Subcutaneous abdominal adipose tissue (tissue), 5 donors: Measurements from ENCODE around the gene COMMD2.

Experiments used
- H3K27ac ChIP-seq: one replicate; pipeline ENCODE4 v1.7.0; 2013; ENCODE audit warnings: low read depth, mild to moderate bottlenecking, inconsistent platforms, low read length, moderate library complexity
- H3K27me3 ChIP-seq, 5 donors: one replicate each; pipeline ENCODE4 v1.7.0; 2013; ENCODE audit warnings: low read length in 5 of 5, inconsistent platforms in 1 of 5; ENCODE audit not compliant: control insufficient read depth in 5 of 5, insufficient read depth in 4 of 5
- H3K36me3 ChIP-seq, 5 donors: one replicate each; pipeline ENCODE4 v1.7.0; 2013; ENCODE audit warnings: low read length in 5 of 5; ENCODE audit not compliant: control insufficient read depth in 5 of 5, insufficient read depth in 5 of 5
- H3K4me1 ChIP-seq, 5 donors: one replicate each; pipeline ENCODE4 v1.7.0; 2013; ENCODE audit warnings: low read length in 5 of 5, mild to moderate bottlenecking in 3 of 5, moderate library complexity in 1 of 5; ENCODE audit not compliant: control insufficient read depth in 5 of 5, insufficient read depth in 5 of 5
- H3K4me3 ChIP-seq, 5 donors: one replicate each; pipeline ENCODE4 v1.7.0; 2013; ENCODE audit warnings: low read length in 5 of 5, low read depth in 1 of 5
- H3K9ac ChIP-seq, 5 donors: one replicate each; pipeline ENCODE4 v1.7.0; 2013; ENCODE audit warnings: low read length in 5 of 5, mild to moderate bottlenecking in 4 of 5, moderate library complexity in 3 of 5
- H3K9me3 ChIP-seq, 5 donors: one replicate each; pipeline ENCODE4 v1.7.0; 2013; ENCODE audit warnings: low read length in 5 of 5; ENCODE audit not compliant: control insufficient read depth in 5 of 5
- donor health status: healthy.
- donor health status: healthy.
- donor health status: healthy.
- donor health status: healthy.
- donor health status: healthy.

Gene COMMD2

DNA sequence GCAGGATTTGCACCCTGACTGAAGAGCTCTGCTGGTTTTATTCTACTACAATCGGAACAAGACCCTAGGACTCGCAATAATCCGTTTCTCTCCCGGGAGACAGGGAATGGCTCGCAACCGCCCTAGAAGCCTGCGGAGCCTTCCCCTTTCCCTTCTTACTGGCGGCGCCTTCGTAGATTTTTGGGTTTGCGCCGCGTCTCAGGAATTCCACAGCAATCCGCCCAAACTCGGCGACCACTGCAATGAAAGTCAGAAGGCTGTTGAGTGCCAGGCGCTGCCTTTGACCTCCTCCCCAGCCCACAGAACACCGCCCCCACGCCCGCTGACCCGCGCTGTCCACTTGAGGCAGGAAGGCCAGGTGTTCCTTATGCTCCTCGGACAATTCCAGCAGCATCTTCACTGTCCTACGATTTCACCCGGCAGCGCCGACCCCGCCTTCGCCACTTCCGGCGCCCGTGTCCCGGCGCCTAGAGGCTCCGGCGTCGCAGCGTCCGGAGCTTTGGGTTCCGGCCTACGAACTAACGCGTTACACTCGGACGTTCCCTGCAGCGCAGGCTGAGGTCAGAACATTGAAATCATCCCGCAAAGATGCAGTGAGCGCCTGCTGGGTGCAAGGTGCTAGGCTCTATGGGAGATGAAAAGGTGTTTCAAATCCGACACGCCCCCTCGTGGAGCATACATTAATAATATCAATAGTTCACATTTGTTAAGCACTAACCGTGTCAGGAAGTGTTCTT is at the start of gene COMMD2:
Gene COMMD2 (minus strand): TSS at position 439 of the 737 bp plus-strand sequence. CDS start 45 bp downstream, at position 394.
- peaks cover 19 to 27% (median 24%) of the 10 kb centered on the region in 5 donors for H3K36me3 ChIP-seq
- H3K9me3 ChIP-seq: no peaks in the 10 kb centered on the region
- H3K27ac ChIP-seq: peak within 1 kb of the TSS; percentile 63
- peak within 1 kb of the TSS; percentile 74 to 99 (median 92) for H3K9ac ChIP-seq
- H3K27me3 ChIP-seq: no peaks in the 10 kb centered on the region
- H3K4me1 ChIP-seq: peaks cover 0 to 17% (median 17%) of the 10 kb centered on the region in 5 donors
- peak within 1 kb of the TSS; percentile 94 to 98 (median 96) for H3K4me3 ChIP-seq

- no peaks in the 10 kb centered on the region for H3K4me1 ChIP-seq
- H3K9ac ChIP-seq: no peak overlapping the region
- no peaks in the 10 kb centered on the region for H3K9me3 ChIP-seq
- no peaks in the 10 kb centered on the region for H3K27me3 ChIP-seq
- no peaks in the 10 kb centered on the region for H3K36me3 ChIP-seq
- no peak overlapping the region for H3K27ac ChIP-seq
- H3K4me3 ChIP-seq: no peak overlapping the region
Measured at GRCh38 chr3:149801639-149802038, 49.4 kb upstream of the COMMD2 start.

GRCh38 chr3:149801195-149801594 is 48.9 kb upstream of the COMMD2 start:
- Histone ChIP-seq H3K27me3 (no peaks in the 10 kb centered on the region), H3K4me1 (no peaks in the 10 kb centered on the region), H3K27ac (no peak overlapping the region), H3K4me3 (no peak overlapping the region), H3K36me3 (no peaks in the 10 kb centered on the region), H3K9me3 (no peaks in the 10 kb centered on the region), H3K9ac (no peak overlapping the region)

DNA sequence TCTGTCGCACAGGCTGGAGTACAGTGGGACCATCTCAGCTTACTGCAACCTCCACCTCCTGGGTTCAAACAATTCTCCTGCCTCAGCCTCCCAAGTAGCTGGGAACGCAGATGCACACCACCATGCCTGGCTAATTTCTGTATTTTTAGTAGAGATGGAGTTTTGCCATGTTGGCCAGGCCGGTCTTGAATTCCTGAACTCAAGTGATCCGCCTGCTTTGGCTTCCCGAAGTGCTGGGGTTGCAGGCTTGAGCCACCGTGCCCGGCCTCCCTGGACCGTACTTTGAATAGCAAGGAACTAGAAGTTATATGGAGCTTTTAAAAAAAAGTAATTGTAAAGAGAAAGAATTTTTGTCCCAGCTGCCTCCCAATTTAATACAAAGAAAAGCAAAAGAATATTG is 48.4 kb upstream of the COMMD2 start:
- Histone ChIP-seq H3K4me3 (no peak overlapping the region), H3K27ac (no peak overlapping the region), H3K27me3 (no peaks in the 10 kb centered on the region), H3K9me3 (no peaks in the 10 kb centered on the region), H3K36me3 (no peaks in the 10 kb centered on the region), H3K9ac (no peak overlapping the region), H3K4me1 (no peaks in the 10 kb centered on the region)

GRCh38 chr3:149796026-149796425 is 43.7 kb upstream of the COMMD2 start:
- no peaks in the 10 kb centered on the region for H3K4me1 ChIP-seq
- no peaks in the 10 kb centered on the region for H3K9me3 ChIP-seq
- H3K27me3 ChIP-seq: no peaks in the 10 kb centered on the region
- no peak overlapping the region for H3K27ac ChIP-seq
- no peaks in the 10 kb centered on the region for H3K36me3 ChIP-seq
- H3K4me3 ChIP-seq: no peak overlapping the region
- no peak overlapping the region for H3K9ac ChIP-seq

DNA sequence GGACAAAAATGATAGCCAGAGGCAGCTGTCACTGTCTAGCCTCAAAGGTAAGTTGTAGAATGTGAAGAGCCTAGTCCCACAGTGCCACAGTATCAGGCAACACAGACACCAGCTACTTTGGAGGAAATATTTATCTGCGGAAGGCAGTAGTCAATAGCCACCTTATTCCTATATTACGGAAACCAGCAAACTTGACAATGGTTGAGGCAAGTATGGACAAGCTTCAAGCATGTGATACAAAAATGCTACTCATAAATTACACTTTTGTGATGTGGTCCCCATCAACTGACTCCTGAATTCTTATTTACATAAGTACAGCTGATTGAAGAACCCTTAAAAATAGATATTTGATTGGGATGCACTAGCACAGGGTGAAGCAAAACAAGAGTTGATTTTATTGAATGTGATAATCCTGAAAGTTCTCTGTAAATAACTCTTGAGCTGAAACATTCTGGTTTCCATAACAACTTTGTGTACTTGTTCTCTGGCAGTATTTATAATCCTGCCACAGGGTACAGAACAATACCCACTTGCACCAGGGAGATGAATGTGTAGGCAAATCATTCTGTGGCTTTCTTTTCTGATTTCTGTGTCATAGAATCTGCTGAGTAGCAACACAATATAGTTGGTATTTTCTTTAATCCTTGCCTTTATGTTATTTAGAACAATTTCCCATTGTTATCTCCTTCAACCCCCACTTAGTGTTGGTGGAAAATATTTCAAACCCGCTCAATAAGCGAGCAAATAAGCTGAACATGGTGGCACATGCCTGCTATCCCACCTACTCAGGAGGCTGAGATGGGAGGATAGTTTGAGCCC is 40.4 kb upstream of the COMMD2 start, which contains the start of gene ANKUB1:
Gene ANKUB1 (minus strand): TSS at position 103 of the 819 bp plus-strand sequence. CDS start 188 bp downstream, outside the sequence.
- H3K4me1 ChIP-seq: no peaks in the 10 kb centered on the region
- H3K27me3 ChIP-seq: peaks cover 0 to 2% (median 0%) of the 10 kb centered on the region in 5 donors
- no peaks in the 10 kb centered on the region for H3K9me3 ChIP-seq

DNA sequence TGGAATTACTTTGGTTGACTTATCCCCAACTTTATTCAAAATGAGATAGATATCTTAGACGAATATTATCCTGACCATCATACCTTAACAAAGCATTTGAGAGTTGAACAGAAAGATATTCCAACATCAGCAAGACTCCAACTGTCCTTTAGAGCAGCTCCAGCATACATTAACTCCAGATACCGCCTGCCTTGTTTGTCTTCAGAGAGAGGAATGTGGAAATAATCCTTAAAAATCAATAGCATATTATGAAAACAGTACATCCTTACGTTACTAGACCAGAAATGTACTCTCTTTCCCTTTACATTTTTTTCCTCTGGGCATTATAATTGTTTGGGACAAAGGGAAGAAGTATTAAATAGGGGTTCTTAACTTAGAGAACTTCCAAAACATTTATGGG is 38.4 kb upstream of the COMMD2 start:
- Histone ChIP-seq H3K27me3 (peaks cover 0 to 2% (median 0%) of the 10 kb centered on the region in 5 donors), H3K4me3 (no peak overlapping the region), H3K9ac (no peak overlapping the region)

More for the DNA sequence above, 40.4 kb upstream of the COMMD2 start, which contains the start of gene ANKUB1:
- no peak within 1 kb of the TSS for H3K9ac ChIP-seq
- H3K36me3 ChIP-seq: no peaks in the 10 kb centered on the region
- H3K27ac ChIP-seq: no peak within 1 kb of the TSS
- no peak within 1 kb of the TSS for H3K4me3 ChIP-seq

DNA sequence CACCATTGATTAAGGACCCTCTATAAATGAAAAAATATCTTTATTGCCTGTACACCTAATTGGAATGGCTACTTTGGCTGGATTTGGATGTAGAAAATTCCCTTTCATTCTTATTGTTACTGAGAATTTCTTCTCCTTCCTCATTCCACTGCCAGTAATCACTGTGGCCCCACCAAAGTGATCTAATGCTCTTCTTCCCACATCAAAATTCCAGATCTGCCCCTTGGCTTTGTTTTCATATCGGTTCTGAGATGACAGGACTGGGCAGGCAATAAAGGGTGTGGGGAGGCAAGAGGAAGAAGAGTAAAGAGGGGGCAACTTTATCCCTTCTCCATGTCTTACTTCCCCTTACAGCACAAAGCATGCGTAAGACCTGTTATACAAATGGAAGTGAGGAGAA is 38.0 kb upstream of the COMMD2 start:
- Histone ChIP-seq H3K36me3 (no peaks in the 10 kb centered on the region), H3K4me1 (no peaks in the 10 kb centered on the region), H3K27ac (no peak overlapping the region), H3K9ac (no peak overlapping the region), H3K27me3 (peaks cover 0 to 2% (median 0%) of the 10 kb centered on the region in 5 donors), H3K4me3 (no peak overlapping the region), H3K9me3 (no peaks in the 10 kb centered on the region)

More for the DNA sequence above, 38.4 kb upstream of the COMMD2 start:
- Histone ChIP-seq H3K36me3 (no peaks in the 10 kb centered on the region), H3K4me1 (no peaks in the 10 kb centered on the region), H3K27ac (no peak overlapping the region), H3K9me3 (no peaks in the 10 kb centered on the region)

- no peak overlapping the region for H3K27ac ChIP-seq
Measured at GRCh38 chr3:149784064-149784704, 31.9 kb upstream of the COMMD2 start.

More at GRCh38 chr3:149784064-149784704, 31.9 kb upstream of the COMMD2 start:
- Histone ChIP-seq H3K4me1 (peaks cover 0 to 17% (median 0%) of the 10 kb centered on the region in 5 donors), H3K36me3 (no peaks in the 10 kb centered on the region), H3K9ac (no peak overlapping the region), H3K4me3 (no peak overlapping the region), H3K9me3 (no peaks in the 10 kb centered on the region), H3K27me3 (no peaks in the 10 kb centered on the region)
